PC-3 (cell line): ENCODE data around the gene S100A8.

ENCODE experiments used
- EZH2 ChIP-seq: fragments of 300-600 bp; sonication (generic); IDR thresholded peaks from one replicate; pipeline ENCODE4 v1.6.1; 2017; ENCODE audit warnings: antibody characterized with exemption, mild to moderate bottlenecking, low read length; ENCODE audit not compliant: unreplicated experiment
- EZH2phosphoT487 ChIP-seq: fragments of 300-600 bp; sonication (generic); IDR thresholded peaks from 2 replicates; pipeline ENCODE4 v1.6.1; 2018; ENCODE audit warnings: mild to moderate bottlenecking, antibody characterized with exemption, low read length, borderline replicate concordance
- TF ChIP-seq, protein P1 (sequence below): fragments of 300-600 bp; sonication (generic); conservative IDR thresholded peaks from 2 replicates; pipeline ENCODE4 v1.5.1; 2017; ENCODE audit warnings: antibody characterized with exemption, low read depth, mild to moderate bottlenecking, low read length

DNA sequence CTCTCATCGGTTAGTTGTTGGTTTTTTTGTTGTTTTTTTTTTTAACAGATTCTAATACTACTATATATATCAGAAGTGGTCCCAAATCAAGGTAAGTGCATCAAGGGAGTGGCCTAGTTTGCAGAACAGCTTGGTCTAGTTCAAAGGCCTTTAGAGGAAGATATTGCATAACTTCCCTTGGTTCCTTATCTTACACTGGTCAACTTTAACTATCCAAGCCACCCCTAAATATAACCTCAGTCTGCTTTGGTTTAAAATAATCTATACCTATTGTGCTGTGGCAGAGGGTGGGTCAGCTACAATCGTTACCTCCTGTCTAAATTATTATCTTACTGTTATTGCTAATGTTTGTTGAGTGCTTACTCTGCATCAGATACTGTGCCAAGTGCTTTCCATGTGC, 22.4 kb downstream of the S100A8 start:
- TF ChIP-seq, protein P1, sequence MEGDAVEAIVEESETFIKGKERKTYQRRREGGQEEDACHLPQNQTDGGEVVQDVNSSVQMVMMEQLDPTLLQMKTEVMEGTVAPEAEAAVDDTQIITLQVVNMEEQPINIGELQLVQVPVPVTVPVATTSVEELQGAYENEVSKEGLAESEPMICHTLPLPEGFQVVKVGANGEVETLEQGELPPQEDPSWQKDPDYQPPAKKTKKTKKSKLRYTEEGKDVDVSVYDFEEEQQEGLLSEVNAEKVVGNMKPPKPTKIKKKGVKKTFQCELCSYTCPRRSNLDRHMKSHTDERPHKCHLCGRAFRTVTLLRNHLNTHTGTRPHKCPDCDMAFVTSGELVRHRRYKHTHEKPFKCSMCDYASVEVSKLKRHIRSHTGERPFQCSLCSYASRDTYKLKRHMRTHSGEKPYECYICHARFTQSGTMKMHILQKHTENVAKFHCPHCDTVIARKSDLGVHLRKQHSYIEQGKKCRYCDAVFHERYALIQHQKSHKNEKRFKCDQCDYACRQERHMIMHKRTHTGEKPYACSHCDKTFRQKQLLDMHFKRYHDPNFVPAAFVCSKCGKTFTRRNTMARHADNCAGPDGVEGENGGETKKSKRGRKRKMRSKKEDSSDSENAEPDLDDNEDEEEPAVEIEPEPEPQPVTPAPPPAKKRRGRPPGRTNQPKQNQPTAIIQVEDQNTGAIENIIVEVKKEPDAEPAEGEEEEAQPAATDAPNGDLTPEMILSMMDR: no peak
- TF ChIP-seq EZH2 (no peak), EZH2phosphoT487 (no peak)
